ENCODE results near the gene LIG1. TPM values are rescaled to one million over a fixed set of nuclear protein-coding genes. Genes with fewer than 3 reads are reported as not detected.

LIG1 gene
- total and polyA plus RNA-seq, 2 experiments from 2014 or later, result 79.3 to 96.9 TPM

GRCh38 chr19:48154003-48154402 is 16.1 kb downstream of the LIG1 start:
- Histone ChIP-seq H3K27me3 (ENCODE audit: insufficient read depth) (no peaks in the 10 kb centered on the region), H3K4me1 (ENCODE audit: insufficient read depth) (no peaks in the 10 kb centered on the region), H3K9me2 (ENCODE audit: insufficient read depth) (no peaks in the 10 kb centered on the region), H3K36me3 (ENCODE audit: insufficient read depth) (peaks cover 24% of the 10 kb centered on the region), H3K79me2 (replicated peaks; ENCODE audit: insufficient read depth) (no peaks in the 10 kb centered on the region), H3K4me2 (no peak overlapping the region), H4K20me1 (replicated peaks; ENCODE audit: insufficient read depth) (peaks cover 6% of the 10 kb centered on the region; the same call in 1 of the 2 replicates), H3K4me3 (no peak overlapping the region), H3K27ac (ENCODE audit: low read depth) (no peak overlapping the region), H2AFZ (no peak overlapping the region), H3F3A (replicated peaks; ENCODE audit: low read depth) (no peaks in the 10 kb centered on the region)
- TF ChIP-seq ZNF462 (CRISPR knock-in tag; IDR thresholded peaks at IDR 0.05), result no peak
- no peak for TF ChIP-seq STAT1 (IDR thresholded peaks at IDR 0.05; ENCODE audit: unreplicated experiment)
- no peak for TF ChIP-seq POLR2AphosphoS5 (IDR thresholded peaks at IDR 0.05; ENCODE audit: low read depth)
- no peak for TF ChIP-seq JUNB (IDR thresholded peaks at IDR 0.05; ENCODE audit: unreplicated experiment)
- no peak for TF ChIP-seq ZNF114 (CRISPR knock-in tag; IDR thresholded peaks at IDR 0.05)
- no peak for TF ChIP-seq NANOG (IDR thresholded peaks at IDR 0.05; ENCODE audit: borderline replicate concordance)
- no peak for TF ChIP-seq REST (IDR thresholded peaks at IDR 0.05; ENCODE audit: unreplicated experiment)
- peaks cover 4% of the 10 kb centered on the region for H3K27me3 Mint-ChIP-seq (ENCODE audit: insufficient read depth, low read depth, poor library complexity)
- H3K36me3 Mint-ChIP-seq (ENCODE audit: low read depth), result peaks cover 72% of the 10 kb centered on the region
- no peak for DNase-seq (ENCODE audit: low spot score)
- H3K4me1 Mint-ChIP-seq, result no peaks in the 10 kb centered on the region
- no peak overlapping the region for H3K4me3 Mint-ChIP-seq
- ATAC-seq, result no peak
- H3K9me3 Mint-ChIP-seq, result no peaks in the 10 kb centered on the region
- H3K27ac Mint-ChIP-seq, result peak overlapping the region; percentile 25; the same call in 1 of the 2 replicates
